Activated T-helper 9 cell treated with anti-CD3 and anti-CD28 coated beads, Interleukin-2, amount 50 U/mL, for 16 hours (primary cell): ENCODE data around the gene KIRREL3.

Source experiments
- DNase-seq: peaks from one replicate; pipeline ENCODE4 v3.0.0-alpha.2; 2020; ENCODE audit warnings: low read depth

Gene KIRREL3

GRCh38 chr11:126914941-126915340 lies 85.6 kb downstream of the KIRREL3 start:
- no peak for DNase-seq

GRCh38 chr11:126914166-126914565 lies 86.4 kb downstream of the KIRREL3 start:
- no peak for DNase-seq

- no peak for DNase-seq
Observed at GRCh38 chr11:126904520-126904919, 96.0 kb downstream of the KIRREL3 start.

- no peak for DNase-seq
Observed at GRCh38 chr11:126901783-126902182, 98.8 kb downstream of the KIRREL3 start.

- DNase-seq = no peak
Observed at GRCh38 chr11:126899961-126900748, 100.4 kb downstream of the KIRREL3 start.

GRCh38 chr11:126898802-126899201 lies 101.8 kb downstream of the KIRREL3 start:
- no peak for DNase-seq

GRCh38 chr11:126897430-126897829 lies 103.1 kb downstream of the KIRREL3 start:
- no peak for DNase-seq

GRCh38 chr11:126896025-126896424 lies 104.5 kb downstream of the KIRREL3 start:
- DNase-seq = no peak

GRCh38 chr11:126893796-126894195 lies 106.8 kb downstream of the KIRREL3 start:
- no peak for DNase-seq

- no peak for DNase-seq
Observed at GRCh38 chr11:126892756-126893155, 107.8 kb downstream of the KIRREL3 start.

GRCh38 chr11:126891556-126892217 lies 108.9 kb downstream of the KIRREL3 start:
- DNase-seq = no peak

- DNase-seq = no peak
Observed at GRCh38 chr11:126890561-126890960, 110.0 kb downstream of the KIRREL3 start.

- DNase-seq = no peak
Observed at GRCh38 chr11:126888115-126888712, 112.4 kb downstream of the KIRREL3 start.

GRCh38 chr11:126886636-126887035 lies 113.9 kb downstream of the KIRREL3 start:
- no peak for DNase-seq

GRCh38 chr11:126886085-126886484 lies 114.5 kb downstream of the KIRREL3 start:
- DNase-seq = no peak

GRCh38 chr11:126884594-126884993 lies 116.0 kb downstream of the KIRREL3 start:
- DNase-seq = no peak

GRCh38 chr11:126884192-126884591 lies 116.4 kb downstream of the KIRREL3 start:
- no peak for DNase-seq

- no peak for DNase-seq
Observed at GRCh38 chr11:126880872-126881271, 119.7 kb downstream of the KIRREL3 start.

GRCh38 chr11:126879516-126879915 lies 121.1 kb downstream of the KIRREL3 start:
- no peak for DNase-seq

- no peak for DNase-seq
Observed at GRCh38 chr11:126878913-126879482, 121.6 kb downstream of the KIRREL3 start.

GRCh38 chr11:126874831-126875230 lies 125.7 kb downstream of the KIRREL3 start:
- no peak for DNase-seq

GRCh38 chr11:126874276-126874675 lies 126.3 kb downstream of the KIRREL3 start:
- DNase-seq = no peak

GRCh38 chr11:126871792-126872191 lies 128.8 kb downstream of the KIRREL3 start:
- no peak for DNase-seq
